HG02973 (cell line): Measurements from ENCODE around the gene PRCP.

Source experiments
- ATAC-seq: cut with Tn5 transposase; IDR thresholded peaks from one replicate; pipeline ENCODE4 v1.9.1; 2021; ENCODE audit warnings: moderate library complexity; ENCODE audit not compliant: unreplicated experiment

The PRCP gene

DNA sequence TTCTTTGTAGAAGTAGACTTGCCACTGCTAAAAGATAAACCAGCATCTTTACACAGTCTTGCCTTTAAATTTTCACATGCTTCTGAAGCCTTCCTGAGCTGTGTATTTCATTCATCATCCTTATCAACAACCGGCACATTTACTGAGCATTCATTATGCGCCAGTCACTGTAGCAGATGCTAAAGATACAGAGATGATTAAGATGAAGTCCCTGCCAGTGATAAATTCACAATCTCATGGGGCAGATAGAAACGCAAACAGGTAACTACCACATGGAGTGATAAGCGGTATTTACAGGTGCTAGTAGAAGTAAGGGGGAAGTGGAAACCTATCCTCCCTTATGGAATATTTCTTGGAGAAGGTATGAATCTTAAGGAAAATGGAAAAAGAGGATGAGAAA is 67.2 kb downstream of the PRCP start:
- ATAC-seq, result no peak

DNA sequence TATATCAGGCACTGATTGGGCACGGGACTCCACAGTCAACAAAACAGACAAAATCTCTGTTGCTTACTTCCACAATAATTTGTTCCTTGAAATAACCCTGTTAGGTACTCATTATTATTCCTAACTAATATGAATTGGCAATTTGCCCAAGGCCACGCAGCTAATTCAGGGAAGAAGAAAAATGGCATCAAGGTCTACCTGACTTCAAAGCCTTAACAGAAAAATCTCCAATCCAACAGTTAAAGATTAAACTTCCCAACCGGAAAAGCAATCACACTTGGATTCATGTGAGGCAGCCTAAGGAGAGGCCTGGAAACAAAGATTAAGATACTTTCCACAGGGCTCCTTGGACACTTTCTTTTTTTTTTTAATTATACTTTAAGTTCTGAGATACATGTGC is 68.9 kb downstream of the PRCP start:
- no peak for ATAC-seq

DNA sequence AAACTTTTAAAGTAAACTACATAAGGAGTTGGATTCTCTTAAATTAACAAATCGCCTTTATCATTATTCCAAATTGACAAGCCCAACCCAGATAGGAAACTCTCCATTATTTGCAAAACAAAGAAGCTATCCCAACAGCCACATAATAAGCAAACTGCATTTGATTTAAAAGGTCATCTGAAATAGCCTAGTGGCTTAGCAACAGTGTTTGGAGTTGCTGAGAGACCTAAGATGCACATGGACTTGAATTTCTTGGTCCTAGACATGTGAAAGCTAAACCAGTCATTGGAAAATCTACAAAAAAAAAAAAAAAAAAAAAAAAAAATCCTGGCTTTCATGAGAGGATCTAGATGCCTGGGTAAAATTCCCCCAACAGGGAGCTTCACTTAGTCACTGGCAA is 69.5 kb downstream of the PRCP start:
- ATAC-seq, result no peak

DNA sequence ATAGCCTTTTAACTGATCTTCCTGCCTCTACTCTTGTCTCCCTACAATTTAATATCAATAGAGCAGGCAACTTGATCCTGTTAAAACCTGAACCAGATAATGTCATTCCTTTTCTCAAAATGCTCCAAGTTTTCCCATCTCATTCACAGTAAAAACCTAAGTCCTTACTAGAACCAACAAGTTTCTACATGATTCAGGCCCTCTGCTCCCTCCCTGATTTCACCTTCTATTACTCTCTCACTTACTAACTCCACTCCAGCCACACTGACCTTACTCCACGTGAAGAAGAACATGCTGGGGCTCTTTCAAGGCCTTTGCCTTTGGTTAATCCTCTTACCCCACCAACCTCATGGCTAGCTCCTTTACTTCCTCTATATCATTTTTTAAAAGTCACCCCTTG is 71.1 kb downstream of the PRCP start:
- ATAC-seq, result no peak

DNA sequence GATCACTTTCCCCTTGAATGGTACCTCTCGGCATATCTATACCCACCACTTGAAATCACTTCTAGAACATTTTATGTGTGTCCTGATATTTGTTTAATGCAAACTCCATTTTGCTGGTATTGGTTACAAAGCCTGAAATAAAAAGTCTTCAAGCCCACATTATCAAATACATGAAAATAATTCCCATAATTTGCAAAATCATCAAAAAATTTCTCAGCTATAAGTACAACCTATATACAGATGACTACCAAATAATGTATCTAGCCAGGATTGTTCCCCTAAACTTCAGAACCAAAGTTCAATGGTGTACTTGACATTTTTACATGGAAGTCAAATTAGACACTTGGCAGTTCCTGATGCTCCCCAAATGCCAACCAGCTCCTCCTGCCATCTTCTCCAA is 71.8 kb downstream of the PRCP start:
- ATAC-seq, result no peak

DNA sequence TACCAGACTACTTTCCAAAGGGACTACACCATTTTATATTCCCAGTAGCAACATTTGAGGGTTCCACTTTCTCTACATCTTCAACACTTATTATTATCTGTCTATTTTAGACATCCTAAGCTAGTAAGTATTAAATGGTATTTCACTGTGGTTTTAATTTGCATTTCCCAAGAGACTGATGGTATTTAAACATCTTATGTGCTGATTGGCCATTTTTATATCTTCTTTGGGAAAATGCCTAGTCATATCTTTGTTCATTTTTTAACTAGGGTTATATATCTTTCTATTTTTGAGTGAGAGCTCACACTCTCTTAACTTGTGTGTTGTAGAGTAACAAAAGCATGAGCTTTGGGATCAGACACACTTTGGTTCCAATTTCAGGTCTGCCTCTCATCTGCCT is 73.7 kb downstream of the PRCP start:
- no peak for ATAC-seq

DNA sequence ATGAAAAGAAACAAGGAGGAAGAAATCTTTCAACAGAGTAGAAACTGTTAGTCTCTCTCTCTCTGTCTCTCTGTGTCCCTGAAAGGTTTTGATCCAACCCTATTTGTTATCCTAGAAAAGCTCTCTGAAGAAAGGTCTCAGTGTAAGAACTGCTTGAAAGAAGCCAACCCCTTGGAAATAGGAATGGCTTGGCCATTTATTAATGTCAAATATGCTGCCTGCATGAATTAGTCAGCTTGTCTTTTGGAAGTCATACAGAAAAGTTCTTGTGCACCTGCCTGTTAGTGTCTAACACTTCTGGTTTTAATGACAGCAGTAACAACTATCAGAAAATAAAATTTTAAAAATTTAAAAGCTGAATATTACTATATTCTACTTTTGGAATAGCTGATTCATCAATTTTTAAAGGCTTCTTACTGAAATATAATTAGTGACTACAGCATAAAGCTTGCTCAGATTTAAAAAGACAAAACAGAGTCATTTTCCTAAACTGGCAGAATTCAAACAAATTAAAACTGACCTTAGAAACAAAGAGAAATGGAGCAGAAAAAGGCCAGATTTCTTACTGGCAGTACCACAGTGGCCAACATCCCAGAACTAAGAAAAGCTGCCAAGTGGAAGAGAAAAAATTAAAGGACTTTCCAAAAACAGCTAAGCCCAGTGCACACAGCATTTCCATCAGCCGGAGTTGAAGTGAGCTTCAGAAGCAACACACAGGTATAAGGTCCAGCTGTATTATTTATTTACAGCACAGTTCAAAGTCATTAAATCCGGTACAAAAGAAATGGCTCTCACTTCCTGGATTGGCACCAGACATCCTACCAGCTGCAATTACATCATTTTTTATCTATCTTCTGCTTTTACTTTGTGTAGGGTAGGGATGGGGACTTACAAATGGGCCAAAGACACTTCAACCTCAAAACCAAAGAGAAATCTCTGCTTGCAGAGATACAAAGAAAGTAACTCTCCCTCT is 76.3 kb downstream of the PRCP start:
- ATAC-seq, result no peak

DNA sequence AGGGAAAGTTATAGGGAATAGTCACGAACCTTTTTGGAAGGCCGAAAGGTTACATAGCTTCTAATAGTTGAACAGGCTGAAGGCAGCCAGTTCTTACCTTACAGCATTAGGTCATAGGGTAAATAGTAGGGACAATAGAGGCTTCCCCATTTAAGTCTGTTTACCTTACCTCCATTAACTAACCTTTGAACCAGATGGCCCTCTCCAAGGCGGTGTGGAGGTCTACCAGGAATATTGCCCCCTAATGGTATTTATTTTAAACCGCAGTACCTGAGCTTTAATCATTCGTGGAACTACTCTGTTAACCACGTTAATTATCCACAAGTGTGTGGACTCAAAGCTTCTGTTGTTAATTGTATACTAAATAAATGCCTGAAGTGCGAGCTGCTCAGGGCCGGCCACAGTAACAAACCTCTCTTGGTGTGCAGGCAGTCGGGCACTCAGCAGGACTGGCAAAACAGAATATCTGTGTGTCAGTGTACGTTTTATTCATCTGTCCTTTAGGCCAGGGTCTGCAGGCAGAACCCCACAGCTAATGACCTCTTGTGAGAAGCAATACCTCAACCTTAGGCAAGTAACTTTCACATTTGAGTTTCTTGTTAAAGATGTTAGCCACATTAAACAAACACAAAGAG is 81.7 kb downstream of the PRCP start:
- no peak for ATAC-seq

DNA sequence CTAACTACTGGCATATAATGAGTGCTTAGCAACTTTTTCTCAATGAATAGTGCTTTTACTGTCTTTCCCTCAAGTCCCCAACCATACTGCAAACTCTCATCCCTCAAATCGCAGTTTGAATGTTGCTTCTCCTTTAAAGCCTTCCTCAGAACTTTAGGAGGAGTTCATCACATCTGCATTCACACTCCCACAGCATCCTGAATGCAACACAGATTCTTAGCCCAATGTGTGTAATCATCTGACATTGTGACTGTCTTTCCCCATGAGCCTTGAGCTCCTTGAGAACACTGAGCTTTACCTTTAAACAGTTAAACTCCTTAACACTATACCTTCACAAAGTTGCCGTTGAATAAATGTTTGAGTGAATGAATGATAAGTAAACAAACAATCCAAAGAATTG is 84.8 kb downstream of the PRCP start:
- ATAC-seq, result no peak

DNA sequence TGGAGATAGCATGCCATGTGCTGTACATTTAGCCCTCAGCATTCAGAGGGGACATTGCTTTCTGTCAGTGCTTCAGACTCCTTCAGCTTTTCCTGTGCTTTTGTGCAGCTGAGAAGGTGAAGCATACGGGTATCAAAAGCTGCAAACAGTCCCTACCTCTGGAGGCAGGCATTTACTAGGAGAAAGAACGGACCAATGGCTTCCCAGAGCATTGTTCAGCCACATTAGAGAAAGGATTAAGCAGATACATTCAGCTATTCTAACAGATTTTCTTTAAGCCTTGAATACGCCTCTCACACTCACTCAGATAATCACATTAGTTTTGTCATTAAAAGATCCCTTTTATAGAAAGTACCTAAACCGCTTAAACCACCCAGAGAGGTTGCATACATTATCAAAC is 85.9 kb downstream of the PRCP start:
- ATAC-seq, result no peak

DNA sequence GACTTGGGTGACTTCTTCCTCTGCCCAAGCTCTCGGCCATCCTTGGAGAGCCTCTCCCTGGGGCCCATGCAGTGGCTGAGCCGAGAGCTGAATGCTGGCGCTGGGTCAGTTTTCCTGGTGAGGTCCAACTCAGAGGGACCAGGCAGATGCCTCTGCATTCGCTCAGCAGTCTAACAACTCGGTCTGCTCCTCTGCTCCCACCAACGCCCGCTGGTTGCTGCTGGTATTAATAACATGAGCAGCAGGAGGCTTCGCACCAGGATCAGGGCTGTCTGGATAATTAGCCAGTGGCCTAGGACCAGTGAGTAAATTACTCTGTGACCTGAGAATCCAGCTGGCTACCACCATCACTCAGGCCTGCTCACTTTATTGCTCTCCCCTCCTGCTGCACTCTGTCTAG is 88.9 kb downstream of the PRCP start:
- no peak for ATAC-seq

DNA sequence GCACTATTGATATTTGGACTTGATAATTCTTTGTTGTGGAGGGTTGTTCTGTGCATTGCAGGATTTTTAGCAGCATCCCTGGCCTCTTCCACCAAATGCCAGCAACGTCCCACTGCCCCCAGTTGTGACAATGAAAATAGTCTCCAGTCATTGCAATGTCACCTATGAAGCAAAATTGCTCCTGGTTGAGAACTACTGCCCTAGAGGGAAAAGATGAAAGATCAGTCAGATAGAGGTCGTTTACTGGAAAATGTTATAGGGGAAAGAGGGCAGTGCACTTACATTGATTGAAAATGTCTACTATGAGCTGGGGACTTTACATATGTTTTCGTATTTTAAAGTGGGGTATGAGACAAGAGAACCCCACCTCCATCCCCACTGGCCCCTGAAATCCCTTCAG is 89.5 kb downstream of the PRCP start:
- ATAC-seq, result no peak

DNA sequence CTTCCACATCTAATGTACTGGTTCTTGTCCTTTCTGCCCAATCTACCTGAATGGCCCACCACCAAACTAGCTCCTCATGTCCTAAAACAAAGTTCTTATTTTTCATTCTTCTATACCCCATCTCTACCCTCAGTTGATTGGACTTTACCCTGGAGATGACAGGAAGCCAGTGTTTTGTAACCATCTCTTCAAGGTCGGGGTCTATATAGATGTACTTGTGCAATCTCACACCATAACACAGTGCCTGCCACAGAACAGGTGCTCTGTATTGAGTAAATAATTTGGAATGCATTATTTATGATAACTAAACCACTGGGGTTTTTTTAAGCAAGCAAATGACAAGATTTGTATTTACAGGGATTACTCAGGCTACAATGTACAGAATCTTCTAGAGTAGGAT is 89.9 kb downstream of the PRCP start:
- ATAC-seq, result no peak

DNA sequence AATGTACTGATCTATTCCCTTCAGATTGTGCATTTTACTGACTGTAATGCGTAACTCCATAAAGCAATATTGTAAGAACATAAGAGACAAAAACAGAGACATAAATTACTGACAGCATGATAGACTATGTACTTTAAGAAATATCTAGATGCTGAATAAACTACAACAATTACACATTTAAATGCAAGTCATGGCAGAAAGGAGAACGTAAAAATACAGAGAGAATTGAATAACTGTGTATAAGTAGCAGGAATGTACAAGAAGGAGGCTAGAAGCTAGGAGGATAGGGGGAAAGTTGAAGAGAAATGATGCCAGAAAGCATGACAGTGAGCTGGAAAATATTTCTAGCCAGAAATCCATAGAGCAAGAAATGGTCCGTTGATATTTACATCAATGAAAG is 92.6 kb downstream of the PRCP start:
- no peak for ATAC-seq

DNA sequence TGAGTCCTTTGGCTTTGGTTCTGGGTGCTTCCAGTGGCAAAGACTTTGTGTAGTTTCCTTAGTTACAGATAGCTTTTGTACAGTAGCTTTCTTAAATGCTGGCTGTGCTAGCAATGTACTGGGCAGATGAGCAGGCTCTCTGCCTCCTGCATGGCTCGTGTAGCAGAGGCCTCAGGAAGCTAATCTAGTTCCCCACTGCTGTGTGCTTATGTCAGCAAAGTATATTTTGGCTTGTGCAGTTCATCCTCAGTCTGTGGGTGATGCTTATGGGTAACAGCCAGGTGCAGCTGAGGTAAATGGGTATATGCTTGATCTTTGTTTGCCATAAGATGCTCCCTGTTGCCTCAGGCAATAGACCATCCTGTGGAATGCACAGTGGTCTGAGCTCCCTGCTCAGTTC is 97.5 kb downstream of the PRCP start:
- ATAC-seq, result no peak

DNA sequence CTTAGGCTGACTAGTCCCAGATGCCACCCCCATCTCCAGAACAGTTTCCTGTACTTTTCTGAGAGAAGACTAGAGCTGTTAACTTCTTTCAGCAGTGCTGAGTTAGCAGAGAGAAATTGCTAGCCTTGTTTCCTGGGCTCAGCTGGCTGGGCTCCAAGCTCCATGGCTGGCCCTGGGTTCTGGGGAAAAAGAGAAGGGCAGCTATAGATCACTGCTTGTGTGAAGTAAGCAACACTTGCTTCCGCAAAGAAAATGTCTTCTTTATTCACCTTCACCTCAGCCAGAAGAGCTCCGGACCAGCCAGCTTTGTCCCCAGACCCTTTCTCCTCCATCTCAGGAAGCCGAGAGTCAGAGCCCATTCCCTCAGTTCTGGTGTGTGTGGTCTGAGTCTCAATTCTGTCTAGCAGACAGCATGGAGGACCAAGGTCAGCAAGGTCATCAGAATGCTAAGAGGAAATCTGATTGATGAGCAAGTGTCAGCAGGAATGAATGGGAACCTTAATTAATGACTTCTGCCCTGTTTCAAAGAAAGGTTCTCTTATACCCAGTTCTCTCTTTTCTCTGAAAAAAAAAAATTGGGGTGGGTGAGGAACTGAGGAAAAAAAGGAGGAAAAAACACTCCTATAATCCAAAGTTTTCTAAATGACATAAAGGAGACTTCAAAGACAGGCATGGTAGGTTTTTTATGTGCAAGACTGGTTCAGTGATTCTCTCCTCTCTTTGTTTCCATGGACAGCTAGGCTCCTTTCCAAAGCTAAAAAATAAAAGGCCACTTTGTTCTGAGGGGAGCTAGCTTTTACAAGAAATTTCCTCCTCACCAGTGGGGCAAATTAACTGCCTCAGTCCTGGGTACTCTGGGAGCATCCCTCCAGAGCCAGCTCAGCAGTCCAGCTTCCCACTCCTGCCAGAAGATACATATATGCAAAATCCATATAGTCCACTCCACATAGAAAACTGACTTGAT is 103.0 kb downstream of the PRCP start:
- no peak for ATAC-seq

DNA sequence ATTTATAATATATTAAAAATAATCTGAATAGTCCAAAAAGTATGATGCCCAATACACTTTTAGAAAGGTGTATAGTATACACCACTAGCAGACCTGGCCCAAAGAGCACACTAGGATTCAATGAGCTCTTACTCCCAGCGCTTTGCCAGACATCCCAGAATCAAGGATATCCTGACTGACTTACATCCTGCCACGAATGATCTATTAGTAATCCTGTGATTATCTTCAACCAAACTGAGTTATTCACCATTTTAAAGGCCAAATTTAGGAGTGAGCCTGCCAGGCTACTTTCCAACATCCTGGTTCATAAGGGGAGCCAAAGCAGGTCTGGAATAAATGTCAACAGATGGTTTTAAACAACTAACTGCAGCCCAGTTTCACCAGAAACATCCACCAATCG is 105.7 kb downstream of the PRCP start:
- no peak for ATAC-seq

DNA sequence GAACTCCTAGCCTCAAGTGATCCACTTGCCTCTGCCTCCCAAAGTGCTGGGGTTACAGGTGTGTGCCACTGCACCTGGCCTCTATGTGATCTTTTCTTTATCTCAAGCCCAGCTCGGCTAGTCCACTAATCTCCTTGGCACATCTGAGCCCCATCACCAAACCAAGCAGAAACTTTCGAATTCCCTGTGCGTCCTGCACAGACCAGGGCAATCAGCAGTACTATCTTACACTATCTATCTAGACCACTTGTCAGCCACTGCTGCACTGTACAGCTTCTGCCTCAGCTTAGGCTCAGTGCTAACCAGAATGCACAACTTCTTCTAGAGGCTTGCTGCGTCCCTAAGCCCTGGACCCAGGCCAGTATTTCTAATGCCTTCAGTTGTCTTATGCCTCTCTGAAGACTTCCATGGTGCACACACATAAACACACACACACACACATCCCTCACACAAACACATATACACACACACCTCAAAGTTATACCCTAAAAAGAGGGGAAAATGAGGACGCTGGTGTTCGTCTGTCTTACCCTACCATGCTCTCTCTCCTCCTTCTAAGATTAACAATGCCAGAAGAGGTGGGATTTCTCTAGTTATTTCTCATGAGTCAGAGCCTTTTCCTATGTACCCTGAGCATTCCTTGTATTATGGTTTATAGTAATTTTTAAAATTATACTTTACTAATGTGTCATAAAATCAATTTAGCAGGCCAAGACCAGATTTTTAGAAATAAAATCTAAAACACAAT is 107.2 kb downstream of the PRCP start:
- no peak for ATAC-seq

DNA sequence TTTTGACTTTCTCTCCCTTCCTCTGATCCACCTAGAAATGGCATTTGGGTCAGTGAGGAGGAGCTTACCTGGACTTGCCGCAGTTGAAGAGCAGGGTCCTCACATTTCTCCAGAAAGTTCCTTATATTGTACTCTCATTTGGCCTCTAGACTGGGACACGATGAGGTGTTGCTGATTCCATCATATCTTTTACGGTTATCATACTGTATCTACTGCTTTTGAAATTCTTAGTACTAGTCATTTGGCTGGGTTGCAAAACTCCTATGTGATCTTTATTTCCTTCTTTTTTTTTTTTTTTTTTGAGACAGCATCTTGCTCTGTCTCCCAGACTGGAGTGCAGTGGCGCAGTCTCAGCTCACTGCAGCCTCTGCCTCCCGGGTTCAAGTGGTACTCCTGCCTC is 107.9 kb downstream of the PRCP start:
- no peak for ATAC-seq

DNA sequence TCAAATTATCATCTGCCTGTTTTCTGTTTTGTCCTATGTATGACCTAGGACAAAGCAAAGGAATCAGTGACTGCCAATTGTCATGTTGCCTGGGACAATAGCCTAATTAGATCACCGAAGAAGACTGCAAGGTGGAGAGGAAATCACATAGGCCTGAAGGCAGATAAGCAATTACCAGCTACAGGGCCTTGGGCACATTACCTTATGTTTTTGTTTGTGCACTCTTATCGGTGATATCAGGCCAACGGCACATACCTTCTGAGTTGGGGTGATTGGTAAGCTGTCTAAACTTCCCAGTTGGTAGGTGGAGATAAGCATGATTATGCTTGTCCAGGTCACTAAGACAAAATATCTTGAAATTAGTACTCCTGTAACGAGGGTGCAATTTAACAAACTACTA is 108.5 kb downstream of the PRCP start:
- ATAC-seq, result no peak
